ENCODE measurements around the gene PRKCZ.

PRKCZ gene

DNA sequence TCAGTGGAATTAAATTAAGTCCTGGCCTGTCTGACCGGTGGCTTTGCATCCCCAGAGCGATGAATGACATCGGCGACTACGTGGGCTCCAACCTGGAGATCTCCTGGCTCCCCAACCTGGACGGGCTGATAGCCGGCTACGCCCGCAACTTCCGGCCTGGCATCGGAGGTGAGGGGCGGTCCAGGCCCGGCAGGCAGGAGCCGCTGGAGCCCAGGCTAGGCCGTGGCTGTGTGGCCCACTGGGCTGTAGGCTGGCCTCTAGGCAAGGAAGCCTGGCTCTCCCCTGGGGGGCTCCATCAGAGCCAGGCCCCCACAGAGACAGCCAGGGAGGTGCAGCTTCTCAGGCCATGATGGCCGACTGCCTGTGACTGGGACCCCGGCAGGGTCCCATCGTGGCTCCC, 25.3 kb upstream of the PRKCZ start:
- no peak for DNase-seq (ENCODE audit: low read depth)

DNA sequence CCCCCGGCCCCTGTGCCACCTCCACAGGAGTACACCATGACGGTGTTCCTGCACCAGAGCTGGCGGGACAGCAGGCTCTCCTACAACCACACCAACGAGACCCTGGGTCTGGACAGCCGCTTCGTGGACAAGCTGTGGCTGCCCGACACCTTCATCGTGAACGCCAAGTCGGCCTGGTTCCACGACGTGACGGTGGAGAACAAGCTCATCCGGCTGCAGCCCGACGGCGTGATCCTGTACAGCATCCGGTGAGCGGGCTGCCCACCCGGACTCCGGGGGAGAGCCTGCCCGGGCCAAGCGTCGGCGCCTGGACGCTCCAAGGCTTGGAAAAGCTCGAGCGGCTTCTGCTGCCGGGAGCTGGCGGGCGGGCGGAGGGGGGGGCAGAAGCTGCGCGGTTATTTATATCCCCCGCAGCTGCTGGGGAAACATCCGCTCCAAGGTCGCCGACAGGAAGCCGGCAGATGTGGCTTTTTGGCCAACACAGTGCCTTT, 24.7 kb upstream of the PRKCZ start:
- DNase-seq (ENCODE audit: low read depth), result no peak

DNA sequence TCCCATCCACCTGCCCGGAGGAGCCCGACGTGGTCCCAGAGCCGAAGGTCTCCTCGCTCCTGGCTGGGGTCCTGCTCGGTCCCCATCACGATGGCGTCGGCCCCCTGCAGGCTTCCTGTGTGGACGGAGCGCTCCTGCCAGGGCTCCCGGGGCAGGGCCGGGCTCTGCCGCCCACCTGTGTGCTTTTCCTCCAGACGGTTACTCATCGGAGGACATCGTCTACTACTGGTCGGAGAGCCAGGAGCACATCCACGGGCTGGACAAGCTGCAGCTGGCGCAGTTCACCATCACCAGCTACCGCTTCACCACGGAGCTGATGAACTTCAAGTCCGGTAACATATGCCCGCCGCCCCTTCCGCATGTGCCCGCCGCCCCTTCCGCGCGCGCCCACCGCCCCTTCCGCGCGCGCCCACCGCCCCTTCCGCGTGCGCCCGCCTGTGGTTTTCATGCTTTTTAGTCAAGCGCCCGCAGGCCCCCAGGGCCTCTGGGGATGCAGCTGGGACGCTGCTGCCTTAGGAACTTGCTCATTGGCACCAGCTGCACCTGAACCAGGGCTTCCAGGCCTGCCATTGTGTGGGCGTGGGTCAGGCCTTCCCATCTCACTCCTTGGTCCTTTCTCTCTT, 22.1 kb upstream of the PRKCZ start:
- DNase-seq (ENCODE audit: low read depth), result no peak

DNA sequence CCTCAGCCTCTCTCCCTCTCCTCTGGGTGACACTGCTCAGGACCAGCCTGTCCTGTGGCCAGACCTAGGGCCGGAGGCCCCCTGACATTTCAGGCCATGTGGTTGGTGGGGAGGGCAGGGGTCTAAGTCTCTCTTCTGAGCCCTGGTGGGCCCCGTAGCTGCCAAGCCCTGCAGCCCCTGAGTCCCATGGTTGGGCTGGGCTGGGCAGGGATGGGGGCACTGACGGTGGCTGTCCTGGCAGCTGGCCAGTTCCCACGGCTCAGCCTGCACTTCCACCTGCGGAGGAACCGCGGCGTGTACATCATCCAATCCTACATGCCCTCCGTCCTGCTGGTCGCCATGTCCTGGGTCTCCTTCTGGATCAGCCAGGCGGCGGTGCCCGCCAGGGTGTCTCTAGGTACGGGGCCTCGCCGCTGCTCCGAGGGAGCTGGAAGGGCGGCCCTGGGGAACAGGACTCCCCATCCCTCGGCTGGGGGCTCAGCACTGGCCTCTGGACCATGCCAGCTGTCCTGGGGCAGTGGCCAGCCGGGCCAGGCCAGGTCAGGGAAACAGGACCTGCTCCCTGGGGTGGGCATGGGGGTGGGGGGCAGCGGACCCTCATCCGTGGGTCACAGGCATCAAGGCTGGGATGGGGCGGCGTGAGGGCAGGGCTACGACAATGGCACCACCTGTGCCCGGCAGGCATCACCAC, 21.2 kb upstream of the PRKCZ start:
- no peak for DNase-seq (ENCODE audit: low read depth)

DNA sequence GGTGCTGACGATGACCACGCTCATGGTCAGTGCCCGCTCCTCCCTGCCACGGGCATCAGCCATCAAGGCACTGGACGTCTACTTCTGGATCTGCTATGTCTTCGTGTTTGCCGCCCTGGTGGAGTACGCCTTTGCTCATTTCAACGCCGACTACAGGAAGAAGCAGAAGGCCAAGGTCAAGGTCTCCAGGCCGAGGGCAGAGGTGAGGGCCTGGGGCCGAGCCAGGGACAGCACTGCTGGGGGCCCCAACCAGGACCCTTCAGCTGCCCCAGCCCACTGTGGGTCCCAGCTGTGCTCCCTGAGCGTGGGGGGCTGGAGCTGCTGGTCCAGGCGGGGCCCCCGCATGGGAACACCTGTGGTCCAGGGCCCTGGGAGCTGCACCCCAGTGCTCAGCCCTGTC, 20.6 kb upstream of the PRKCZ start:
- DNase-seq (ENCODE audit: low read depth), result no peak

DNA sequence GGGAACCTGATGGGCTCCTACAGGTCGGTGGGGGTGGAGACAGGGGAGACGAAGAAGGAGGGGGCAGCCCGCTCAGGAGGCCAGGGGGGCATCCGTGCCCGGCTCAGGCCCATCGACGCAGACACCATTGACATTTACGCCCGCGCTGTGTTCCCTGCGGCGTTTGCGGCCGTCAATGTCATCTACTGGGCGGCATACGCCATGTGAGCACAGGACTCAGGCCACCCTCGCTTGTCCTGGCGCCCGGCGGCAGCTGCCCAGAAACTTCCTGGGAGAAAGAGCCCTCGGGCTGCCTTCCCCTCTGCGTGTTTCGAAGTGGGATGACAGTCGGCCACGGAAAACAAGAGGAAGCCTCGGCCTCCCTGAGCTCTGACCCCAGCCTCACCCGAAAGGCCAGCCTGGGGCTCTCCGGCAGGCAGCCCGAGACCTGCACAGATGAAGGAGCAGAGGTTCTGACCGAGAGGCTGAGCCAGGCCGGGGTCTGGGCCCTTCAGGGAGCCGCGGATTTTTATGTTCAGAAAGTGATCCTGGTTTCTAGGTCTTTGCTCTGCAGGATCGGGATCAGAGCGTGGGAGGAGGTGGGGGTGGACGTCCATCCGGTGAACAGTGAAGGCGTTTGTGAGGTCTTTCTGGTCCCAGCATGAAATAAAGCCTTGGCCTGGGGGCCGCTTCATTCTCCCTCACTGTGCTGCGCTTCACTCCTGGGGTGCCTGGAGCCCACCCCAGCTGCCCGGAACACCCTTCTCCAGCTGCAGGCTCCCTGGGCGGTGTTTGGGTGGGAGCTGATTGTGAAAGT, 19.9 kb upstream of the PRKCZ start:
- DNase-seq (ENCODE audit: low read depth), result no peak

DNA sequence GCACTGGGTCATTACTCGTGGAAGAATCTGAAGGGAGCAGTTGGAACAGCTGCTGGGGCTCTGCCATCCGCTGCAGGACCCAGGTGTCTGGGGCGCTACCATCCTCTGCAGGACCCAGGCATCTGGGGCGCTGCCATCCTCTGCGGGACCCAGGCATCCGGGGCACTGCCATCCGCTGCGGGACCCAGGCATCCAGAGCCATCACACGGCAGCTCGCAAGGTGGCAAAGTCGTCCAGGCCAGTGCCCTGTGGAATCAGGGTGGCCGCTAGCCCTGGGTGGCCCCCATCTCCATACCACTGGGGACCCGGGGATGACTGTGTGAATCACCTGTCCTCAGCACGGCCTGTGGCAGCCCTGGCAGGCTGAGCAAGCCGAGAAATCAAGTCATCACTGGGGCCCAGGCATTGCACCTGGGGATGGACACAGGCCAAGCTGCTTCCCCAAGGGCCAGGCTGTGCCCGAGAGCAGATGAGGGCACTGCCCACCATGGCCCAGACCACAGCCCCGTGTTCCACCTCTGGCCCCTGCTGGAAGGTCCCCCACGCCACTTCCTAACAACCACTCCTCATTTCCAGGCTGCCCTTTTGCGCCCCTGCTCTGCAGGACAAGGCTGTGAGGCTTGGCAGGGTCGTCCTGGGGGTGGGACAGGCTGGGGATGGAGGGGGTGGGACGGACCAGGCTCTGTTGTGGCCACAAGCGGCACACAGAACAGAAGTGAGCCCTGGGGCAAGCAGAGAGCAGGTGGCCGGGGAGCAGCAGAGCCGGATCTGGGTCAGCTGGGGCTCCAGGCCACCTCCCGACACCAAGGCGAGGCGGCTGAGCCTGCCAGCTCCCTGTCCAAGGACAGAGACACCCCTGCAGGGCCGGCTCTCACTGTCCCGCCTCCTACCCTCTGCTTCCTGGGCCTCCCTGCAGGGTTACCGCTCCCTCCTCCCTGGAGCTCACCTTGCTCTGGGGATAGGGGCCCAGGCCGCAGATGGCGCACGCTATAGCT, 18.4 kb upstream of the PRKCZ start:
- no peak for DNase-seq (ENCODE audit: low read depth)

DNA sequence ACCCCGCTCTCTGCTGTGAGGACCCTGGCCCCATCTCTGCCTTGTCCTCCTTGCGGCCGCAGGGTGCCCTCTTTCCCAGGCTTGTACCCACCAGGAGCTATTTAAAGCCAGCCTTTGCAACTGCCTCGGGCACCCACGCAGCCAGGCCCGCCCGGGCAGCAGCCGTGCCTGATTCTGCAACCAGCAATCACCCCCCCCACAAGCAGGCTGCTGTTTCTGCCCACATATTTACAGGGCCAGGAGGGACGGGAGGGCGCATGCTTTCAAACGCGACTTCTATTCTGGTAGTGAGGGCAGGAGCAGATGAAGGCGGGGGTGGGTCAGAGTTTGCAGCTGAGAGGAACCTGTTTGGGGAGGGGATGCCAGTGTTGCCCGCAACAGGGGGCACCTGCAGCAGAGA, 17.5 kb upstream of the PRKCZ start:
- DNase-seq (ENCODE audit: low read depth), result no peak

DNA sequence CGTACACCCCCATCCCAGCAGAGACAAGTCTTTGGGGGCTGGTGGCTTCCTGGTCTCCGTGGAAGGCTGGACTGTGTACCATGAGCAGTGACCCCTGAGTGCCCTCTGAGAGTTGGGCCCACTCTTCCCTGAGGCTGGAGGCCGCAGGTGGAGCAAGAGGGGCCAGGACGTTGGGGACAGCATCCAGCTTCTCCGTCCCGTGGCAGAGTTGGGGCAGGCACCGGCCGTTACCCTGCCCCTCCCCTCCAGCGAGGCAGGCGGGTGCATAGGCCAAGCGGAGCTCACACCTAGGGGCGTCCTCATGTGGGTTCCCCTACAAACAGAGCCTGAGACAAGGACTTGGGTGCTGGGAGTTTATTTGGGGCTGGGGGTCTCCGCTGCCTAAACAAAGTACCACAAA, 17.0 kb upstream of the PRKCZ start:
- DNase-seq (ENCODE audit: low read depth), result no peak

DNA sequence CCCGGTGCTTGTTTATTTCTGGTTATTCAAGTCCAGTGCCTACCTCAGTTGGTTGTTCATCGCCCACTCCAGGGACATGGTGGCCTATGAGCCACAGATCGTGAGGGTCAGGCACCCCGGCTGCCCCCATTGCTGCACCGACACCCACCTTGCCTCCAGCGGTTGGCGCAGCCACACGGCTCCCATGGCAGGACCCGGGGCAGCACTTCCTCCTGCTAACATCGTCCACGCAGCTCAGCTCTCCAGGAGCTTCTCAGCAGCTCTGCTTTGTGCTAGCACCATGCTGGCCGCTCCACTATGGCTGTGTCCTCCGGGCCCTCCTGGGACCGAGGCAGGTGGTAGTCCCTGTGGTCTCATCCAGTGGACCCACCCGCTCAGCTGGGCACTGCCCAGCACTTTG, 13.9 kb upstream of the PRKCZ start:
- no peak for DNase-seq (ENCODE audit: low read depth)

DNA sequence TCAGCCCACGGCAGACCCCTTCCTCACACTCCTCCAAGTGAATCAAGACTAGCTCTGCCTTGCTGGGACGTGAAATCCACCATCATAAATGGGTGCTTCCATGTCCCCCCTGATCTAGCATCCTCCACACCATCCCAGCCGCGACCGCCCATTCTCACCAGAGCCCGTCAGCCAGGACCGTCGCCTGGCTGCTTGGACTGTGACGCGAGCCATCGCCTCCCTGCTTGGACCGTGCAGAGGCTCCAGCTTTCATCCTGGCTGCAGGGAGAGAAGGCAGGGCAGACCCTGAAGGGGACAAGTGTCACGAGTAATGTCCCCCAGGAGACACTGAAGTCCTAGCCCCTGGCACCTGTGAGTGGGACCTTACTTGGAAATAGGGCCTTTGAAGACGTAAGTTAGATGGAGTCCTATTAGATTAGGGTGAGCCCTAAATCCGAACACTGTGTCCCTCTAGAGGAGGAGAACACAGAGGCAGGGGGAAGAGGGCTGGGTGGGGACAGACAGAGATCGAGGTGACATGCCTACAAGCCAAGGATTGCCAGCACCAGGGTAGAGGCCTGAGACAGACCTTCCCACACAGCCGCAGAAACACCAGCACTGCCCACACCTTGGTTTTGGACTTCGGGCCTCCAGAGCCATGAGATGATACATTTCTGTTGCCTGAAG, 12.8 kb upstream of the PRKCZ start:
- DNase-seq (ENCODE audit: low read depth), result no peak

DNA sequence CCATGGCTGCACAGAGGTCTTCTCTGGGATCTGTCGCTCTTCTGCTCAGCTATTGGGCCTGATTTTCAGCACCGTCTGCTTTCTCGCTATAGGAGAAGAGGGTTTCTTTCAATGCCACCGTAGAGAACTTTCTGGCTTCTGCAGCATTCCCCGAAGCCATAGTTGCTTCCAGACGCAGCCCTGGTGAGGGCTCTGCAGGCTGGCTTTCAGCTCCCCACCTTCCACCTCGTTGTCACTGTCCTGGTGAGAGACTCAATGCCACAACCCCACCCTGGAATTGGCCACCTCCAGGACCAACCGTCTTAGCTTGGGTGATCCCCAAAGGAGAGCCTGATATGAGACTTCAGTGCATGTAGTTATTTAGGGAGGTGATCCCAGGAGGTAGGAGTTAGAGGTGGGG, 12.0 kb upstream of the PRKCZ start:
- no peak for DNase-seq (ENCODE audit: low read depth)

DNA sequence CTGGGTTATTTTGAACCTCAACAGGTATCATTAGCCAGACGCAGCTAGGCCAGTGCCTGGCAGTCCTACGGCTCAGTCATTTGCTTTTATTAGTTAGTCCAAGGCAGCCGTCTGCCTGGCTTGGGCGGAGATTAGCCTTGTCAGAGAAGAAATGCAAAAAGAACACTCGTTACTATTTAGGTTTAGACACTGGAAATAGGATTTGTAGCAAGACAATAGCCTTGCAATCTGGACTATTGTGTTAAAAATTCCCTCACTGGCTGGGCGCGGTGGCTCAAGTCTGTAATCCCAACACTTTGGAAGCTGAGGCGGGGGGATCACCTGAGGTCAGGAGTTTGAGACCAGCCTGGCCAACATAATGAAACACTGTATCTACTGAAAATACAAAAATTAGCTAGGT, 11.0 kb upstream of the PRKCZ start:
- no peak for DNase-seq (ENCODE audit: low read depth)

DNA sequence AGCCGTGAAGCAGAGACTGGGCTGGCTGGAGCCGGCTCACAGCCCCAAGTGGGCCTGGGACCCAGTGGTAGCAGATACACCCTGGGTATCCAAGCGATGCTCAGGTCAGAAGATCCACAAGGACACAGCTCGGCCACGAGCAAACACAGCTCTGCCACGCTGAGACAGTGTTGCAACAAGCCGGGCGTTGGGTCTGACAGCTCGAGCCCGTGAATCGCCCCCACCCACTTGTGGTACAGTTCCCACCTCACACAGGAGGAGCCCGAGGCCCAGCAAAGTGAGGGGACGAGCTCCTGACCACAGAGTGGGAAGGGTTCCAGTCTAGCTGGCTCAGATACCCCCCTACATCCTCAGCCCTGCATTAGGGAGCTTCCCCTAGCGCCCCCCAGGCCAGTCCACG, 8.9 kb upstream of the PRKCZ start:
- DNase-seq (ENCODE audit: low read depth), result no peak

DNA sequence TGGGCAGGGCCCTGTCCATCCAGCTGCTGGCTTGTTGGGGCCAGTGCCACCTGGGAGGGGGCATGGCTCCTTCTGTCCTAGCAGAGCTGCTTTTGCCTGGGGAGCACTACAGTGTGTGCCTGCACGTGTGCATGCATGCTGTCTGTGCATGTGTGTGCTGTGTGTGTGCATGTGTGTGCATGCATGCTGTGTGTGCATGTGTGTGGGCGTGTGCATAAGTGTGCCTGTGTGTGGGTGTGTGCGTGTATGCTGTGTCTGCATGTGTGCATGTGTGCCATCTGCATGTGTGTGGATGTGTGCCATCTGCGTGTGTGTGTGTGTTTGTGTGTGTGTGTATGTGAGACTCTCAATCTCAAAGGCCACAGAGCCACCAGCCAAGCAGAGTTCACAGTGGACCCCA, 8.3 kb upstream of the PRKCZ start:
- DNase-seq (ENCODE audit: low read depth), result no peak

DNA sequence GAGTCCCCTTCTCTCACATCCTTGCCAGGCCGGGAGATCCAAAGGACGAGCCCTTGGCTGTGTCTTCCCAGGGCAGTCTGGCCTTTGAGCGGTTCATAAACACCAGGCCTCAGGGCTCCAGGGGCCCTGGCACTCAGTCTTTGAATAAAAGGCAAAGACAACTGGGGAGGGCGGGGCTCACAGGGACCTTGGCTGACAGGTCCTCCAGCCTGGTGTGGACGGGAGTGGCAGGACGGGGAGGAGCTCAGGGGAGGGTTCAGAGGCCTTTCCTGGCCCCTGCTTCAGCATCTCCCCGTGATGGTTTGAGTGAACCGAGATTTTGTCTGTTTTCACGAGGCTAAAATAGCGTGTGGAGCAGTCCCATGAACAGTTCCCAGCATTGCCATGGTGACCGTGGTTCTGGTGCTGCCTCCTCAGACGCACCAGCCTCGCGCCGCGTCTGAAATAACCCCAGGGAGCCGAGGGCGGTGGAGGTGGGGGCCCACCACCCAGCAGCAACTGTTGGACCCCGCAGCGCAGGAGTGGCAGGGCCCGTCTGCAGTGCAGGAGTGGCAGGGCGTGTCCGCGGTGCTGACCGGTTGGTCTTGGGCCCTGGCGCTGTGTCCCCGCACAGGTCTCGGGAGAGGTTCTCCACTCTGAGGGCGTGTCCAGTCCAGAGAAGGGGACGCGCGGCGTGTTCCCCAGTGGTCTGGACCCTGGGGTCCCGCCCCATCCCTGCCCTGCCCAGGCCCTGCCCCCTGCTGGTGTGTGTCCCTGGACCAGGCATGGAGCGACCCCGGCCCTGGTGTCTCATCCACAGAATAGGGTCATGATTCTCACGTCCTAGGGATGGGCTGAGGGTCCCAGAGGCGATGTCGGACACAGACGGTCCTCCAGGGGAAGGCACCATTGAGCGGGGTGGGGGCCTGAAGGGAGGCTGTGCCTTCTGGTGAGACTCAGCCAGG, 7.1 kb upstream of the PRKCZ start:
- no peak for DNase-seq (ENCODE audit: low read depth)

DNA sequence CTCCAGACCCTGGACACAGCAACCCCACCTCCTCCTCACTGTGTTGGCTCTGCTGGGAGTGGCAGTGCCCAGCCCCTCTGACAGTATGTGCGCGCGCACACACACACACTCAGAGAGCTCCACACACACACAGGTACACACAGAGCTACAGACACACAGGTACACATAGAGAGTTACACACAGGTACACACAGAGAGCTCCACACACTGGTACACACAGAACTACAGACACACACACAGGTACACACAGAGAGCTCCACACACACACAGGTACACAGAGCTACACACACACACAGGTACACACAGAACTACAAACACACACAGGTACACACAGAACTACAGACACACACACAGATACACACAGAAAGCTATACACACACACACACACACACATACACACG, 6.3 kb upstream of the PRKCZ start:
- DNase-seq (ENCODE audit: low read depth), result no peak

DNA sequence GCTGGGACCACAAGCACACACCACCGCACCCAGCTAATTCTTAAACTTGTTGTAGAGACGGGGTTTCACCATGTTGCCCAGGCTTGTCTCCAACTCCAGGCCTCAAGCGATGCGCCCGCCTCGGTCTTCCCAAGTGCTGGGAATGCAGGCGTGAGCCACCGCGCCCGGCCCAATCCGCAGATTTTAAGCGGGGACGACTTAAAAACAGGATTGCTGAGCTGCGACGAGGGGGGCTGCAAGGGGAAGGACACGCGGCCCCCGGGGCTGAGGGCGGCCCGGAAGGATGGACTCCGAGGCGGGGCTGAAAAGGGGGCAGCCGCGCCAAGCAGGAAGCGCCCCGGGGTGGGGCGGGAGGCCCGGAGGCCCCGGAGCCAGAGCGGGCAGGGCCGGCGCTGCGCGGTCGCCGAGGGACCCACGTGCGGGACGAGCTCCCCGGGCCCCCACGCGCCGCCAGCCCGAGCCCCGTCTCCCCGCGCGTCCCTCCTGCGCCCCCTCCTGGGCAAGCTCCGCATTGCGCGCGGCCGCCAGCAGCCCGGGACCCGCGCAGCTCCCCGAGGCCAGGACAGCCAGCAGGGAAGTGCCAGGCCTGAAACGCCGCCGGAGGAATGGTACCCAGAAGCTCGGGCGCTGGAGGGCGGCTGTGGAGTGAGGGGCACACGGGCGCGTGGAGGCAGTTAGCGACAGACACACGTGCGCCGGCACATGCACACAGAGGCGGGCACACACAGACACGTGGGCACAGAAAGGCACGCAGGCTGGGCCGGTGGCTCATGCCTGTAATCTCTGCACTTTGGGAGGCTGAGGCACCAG, 5.5 kb upstream of the PRKCZ start:
- DNase-seq (ENCODE audit: low read depth), result peak; percentile 73

DNA sequence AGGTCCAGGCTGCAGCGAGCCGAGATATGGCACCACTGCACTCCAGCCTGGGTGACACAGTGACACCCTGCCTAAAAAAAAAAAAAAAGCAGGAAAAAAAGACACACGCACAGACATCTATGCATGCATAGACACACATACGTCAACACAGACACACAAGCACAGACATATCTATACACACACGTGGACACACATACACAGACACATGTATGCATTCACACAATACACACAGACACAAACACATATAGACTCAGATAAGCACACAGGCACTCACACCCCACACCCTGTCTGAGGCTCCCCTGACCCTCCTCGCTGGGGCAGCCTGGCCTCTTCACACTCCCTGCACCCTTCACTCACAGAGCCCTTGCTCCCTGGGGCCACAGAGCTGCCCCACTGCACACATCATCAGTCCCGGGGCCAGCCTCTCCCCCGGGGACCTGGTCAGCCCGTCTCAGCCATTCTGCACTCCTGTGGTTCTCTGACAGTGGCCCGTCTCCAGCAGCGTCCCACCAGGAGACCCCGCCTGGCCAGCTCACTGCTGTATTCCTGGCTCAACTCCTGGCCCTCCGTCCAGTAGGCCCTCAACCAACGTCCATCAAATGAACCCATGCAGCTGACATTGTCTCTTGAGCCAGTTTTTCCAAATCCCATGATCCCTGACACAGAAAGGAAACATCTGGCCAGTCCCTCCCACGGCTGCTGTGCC, 4.6 kb upstream of the PRKCZ start:
- no peak for DNase-seq (ENCODE audit: low read depth)
